Stomach (tissue), 9 donors: Measurements from ENCODE around the gene GLYATL2. TPM values are rescaled to one million over a fixed set of nuclear protein-coding genes. Genes with fewer than 3 reads are reported as not detected.
A peak's percentile ranks its signal among the peaks of the same experiment; 100 is the strongest.

Experiments used
- DNase-seq, 2 donors: peaks; one replicate each; pipeline versions ENCODE4 v3.0.0 to v3.0.0-alpha.2; 2013 to 2019
- H3K27ac ChIP-seq, 5 donors: fragments of 200-600 bp in 4 of 5; sonication (generic) in 4 of 5; one replicate each; pipeline ENCODE4 v1.5.1; 2013 to 2019; ENCODE audit warnings: mild to moderate bottlenecking in 1 of 5, moderate library complexity in 1 of 5
- H3K27me3 ChIP-seq, 3 donors: fragments of 200-600 bp; sonication (generic); one replicate each; pipeline ENCODE4 v1.5.1; 2017 to 2019; ENCODE audit warnings: mixed run types in 1 of 3
- H3K36me3 ChIP-seq, 4 donors: fragments of 200-600 bp; sonication (generic); 1 replicate in 3 of 4; 2 replicates in 1 of 4; pipeline ENCODE4 v1.5.1; 2016 to 2019
- H3K4me1 ChIP-seq, 4 donors: fragments of 200-600 bp; sonication (generic); one replicate each; pipeline ENCODE4 v1.5.1; 2016 to 2019
- H3K4me3 ChIP-seq, 4 donors: fragments of 200-600 bp; sonication (generic) in 3 of 4; one replicate each; pipeline ENCODE4 v1.5.1; 2016 to 2019; ENCODE audit warnings: mild to moderate bottlenecking in 1 of 4
- H3K9me3 ChIP-seq, 4 donors: fragments of 200-600 bp; sonication (generic); one replicate each; pipeline ENCODE4 v1.5.1; 2016 to 2019
- CTCF ChIP-seq, 7 experiments: fragments of 450-650 bp in 4 of 7; fragments of 200-600 bp in 3 of 7; sonication (generic) in 3 of 7; IDR thresholded peaks; one replicate each; pipeline ENCODE4 v1.5.1; 2016 to 2019; ENCODE audit warnings: antibody characterized with exemption in 7 of 7, control low read depth in 2 of 7, mild to moderate bottlenecking in 1 of 7
- EP300 ChIP-seq: sonication (generic); formaldehyde crosslinking; IDR thresholded peaks from one replicate; pipeline ENCODE4 v1.6.1; 2017; ENCODE audit warnings: antibody characterized with exemption
- POLR2A ChIP-seq, 4 donors: fragments of 450-650 bp; IDR thresholded peaks; one replicate each; pipeline ENCODE4 v1.6.1; 2016; ENCODE audit warnings: antibody characterized with exemption in 4 of 4, control low read depth in 2 of 4, mild to moderate bottlenecking in 1 of 4, moderate library complexity in 1 of 4
- POLR2AphosphoS5 ChIP-seq, 3 donors: sonication (generic); formaldehyde crosslinking; IDR thresholded peaks; one replicate each; pipeline ENCODE4 v1.6.1; 2016; ENCODE audit warnings: antibody characterized with exemption in 3 of 3
- WGBS, 5 donors: extraction: QIAGEN DNeasy Blood & Tissue Kit in 3 of 5; methylation state at CpG; one replicate each; pipeline versions ENCODE4 v1.1.5 to v1.1.7; 2013 to 2018; 5-methylcytosine and 5-hydroxymethylcytosine counted together
- intact Hi-C: fragments of 100-400 bp; cut with DNase I; formaldehyde crosslinking; loops from one replicate; pipeline ENCODE4 v1.15.1; 2023; ENCODE audit warnings: low total_unique reads
- polyA plus RNA-seq, 3 donors: library from polyadenylated mRNA; stranded (reverse); fragments of 200-250 nt; gene quantifications; one replicate each; pipeline ENCODE4 v1.2.3, GENCODE V29; 2013
- total RNA-seq, 5 donors: library from RNA; depleted of rRNA; stranded (reverse); fragments of >200 nt; gene quantifications; one replicate each; pipeline versions ENCODE4 v1.1.0 to v1.2.3, GENCODE V29; 2014 to 2016
- donor health status: healthy with polysubstance abuse.
- donor health status: Bipolar disorder and iron deficiency.
- donor health status: healthy.

Gene GLYATL2
- total and polyA plus RNA-seq, 8 donors = 0.65 to 1.1 (median 1.0) TPM; not detected in 4

DNA sequence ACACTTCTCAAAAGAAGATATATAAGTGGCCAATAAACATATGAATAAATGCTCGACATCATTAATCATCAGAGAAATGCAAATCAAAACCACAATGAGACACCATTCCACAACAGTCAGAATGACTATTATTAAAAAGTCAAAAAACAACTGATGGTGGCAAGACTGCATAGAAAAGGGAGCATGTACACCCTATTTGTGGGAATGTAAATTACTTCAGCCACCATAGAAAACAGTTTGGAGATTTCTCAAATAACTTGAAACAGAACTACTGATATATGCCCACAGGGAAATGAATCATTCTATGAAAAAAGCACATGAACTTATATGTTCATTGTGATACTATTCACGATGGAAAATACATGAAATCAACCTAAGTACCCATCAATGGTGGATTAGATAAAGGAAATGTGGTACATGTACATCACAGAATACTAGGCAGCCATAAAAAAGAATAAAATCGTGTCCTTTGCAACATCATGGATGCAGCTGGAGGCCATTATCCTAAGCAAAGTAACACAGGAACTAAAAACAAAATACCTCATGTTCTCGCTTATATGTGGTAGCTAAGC, 42.4 kb downstream of the GLYATL2 start:
- 71 to 86% (median 73%) methylated on average over 4 of the region's 4 CpGs for WGBS, 5 donors
- Histone ChIP-seq H3K9me3 (no peaks in the 10 kb centered on the region), H3K27me3 (no peaks in the 10 kb centered on the region), H3K27ac (no peak overlapping the region), H3K4me3 (no peak overlapping the region), H3K36me3 (no peaks in the 10 kb centered on the region), H3K4me1 (no peaks in the 10 kb centered on the region)
- no peak for DNase-seq
- intact Hi-C loops = no loop called here
- no peak for TF ChIP-seq CTCF (IDR thresholded peaks at IDR 0.05)
- TF ChIP-seq POLR2AphosphoS5 (IDR thresholded peaks at IDR 0.05) = no peak
- no peak for TF ChIP-seq EP300
- TF ChIP-seq POLR2A (IDR thresholded peaks at IDR 0.05) = no peak

- no peak for DNase-seq
- Histone ChIP-seq H3K9me3 (no peaks in the 10 kb centered on the region), H3K27me3 (no peaks in the 10 kb centered on the region), H3K27ac (no peak overlapping the region), H3K4me1 (peaks cover 0 to 3% (median 0%) of the 10 kb centered on the region in 4 donors), H3K4me3 (no peak overlapping the region), H3K36me3 (no peaks in the 10 kb centered on the region)
- 83 to 92% (median 88%) methylated on average over 2 of the region's 2 CpGs for WGBS, 5 donors
- TF ChIP-seq POLR2AphosphoS5 (IDR thresholded peaks at IDR 0.05) (no peak), CTCF (IDR thresholded peaks at IDR 0.05) (no peak), POLR2A (IDR thresholded peaks at IDR 0.05) (no peak), EP300 (no peak)
- intact Hi-C loops = no loop called here
These were observed 43.2 kb downstream of the GLYATL2 start for GRCh38 chr11:58801302-58801701.

- TF ChIP-seq CTCF (IDR thresholded peaks at IDR 0.05) (no peak), POLR2A (IDR thresholded peaks at IDR 0.05) (no peak), EP300 (no peak), POLR2AphosphoS5 (IDR thresholded peaks at IDR 0.05) (no peak)
- no peak overlapping the region for H3K27ac ChIP-seq
- intact Hi-C loops = no loop called here
- H3K9me3 ChIP-seq = peaks cover 0 to 6% (median 0%) of the 10 kb centered on the region in 4 donors
- H3K27me3 ChIP-seq = no peaks in the 10 kb centered on the region
- H3K4me1 ChIP-seq = peaks cover 0 to 5% (median 0%) of the 10 kb centered on the region in 4 donors
- H3K36me3 ChIP-seq = no peaks in the 10 kb centered on the region
- peak in 1 of 2 donors; percentile 51 for DNase-seq
- no peak overlapping the region for H3K4me3 ChIP-seq
- WGBS, 5 donors = 10 to 21% (median 15%) methylated on average over 6 of the region's 6 CpGs
These were observed 48.2 kb downstream of the GLYATL2 start for GRCh38 chr11:58796333-58796732.

DNA sequence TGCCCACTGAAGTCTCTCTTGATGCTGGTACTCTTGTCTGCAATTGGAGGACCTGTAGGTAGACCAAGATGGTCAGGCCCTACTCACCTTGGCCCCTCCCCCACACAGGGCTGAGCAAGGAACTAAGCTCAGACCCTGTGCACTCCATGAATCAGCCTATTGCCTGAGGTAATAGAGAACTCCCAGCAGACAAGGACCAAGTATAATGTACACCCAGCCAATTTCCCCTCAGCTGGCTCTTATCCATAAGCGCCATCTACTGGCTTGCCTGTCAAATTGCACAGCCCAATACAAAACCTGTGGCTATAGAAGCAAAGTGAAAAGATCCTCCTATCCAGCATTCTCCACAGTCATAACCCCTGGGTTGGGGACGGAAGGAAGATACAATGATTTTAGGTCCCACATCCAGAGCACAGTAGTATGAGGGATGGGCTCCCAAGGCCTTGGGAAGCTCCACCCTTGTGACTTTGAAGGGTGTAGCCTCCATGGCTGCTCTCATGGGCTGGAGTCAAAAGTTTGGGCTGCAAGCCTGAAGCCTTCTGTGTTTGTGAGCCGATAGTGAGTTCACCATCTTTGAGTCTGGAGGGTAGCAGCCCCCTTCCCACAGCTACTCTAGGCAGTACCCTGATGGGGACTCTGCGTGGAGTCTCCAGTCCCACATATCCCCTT, 56.0 kb downstream of the GLYATL2 start:
- Histone ChIP-seq H3K36me3 (no peaks in the 10 kb centered on the region), H3K9me3 (peaks cover 0 to 6% (median 0%) of the 10 kb centered on the region in 4 donors), H3K27me3 (no peaks in the 10 kb centered on the region), H3K4me1 (peaks cover 0 to 8% (median 4%) of the 10 kb centered on the region in 4 donors), H3K27ac (no peak overlapping the region), H3K4me3 (no peak overlapping the region)
- peak; percentile 66 to 70 for DNase-seq
- 37 to 58% (median 46%) methylated on average over 4 of the region's 4 CpGs for WGBS, 5 donors
- intact Hi-C loops = loop anchor here (10.0 kb wide), 1 partner anchor 134 kb away; no protein-coding TSS in a partner anchor
- TF ChIP-seq CTCF (IDR thresholded peaks at IDR 0.05) (peak in 5 of 7 experiments; percentile 40 to 58 (median 52)), POLR2AphosphoS5 (IDR thresholded peaks at IDR 0.05) (no peak), EP300 (no peak)
